Measurements from ENCODE around the gene DEFB131A.
"Not testable (repeated sequence)": the region's sequence is repeated elsewhere in the genome, so short reads cannot be mapped to it uniquely, and the experiment has no call there.

The DEFB131A gene

GRCh38 chr4:9444114-9444513, at the start of gene DEFB131A:
Gene DEFB131A, plus strand, starts transcription at chr4:9444414. Its CDS starts 120 bp downstream, at chr4:9444534.
- not testable (repeated sequence) for DNase-seq (ENCODE audit: low read depth)

- not testable (repeated sequence) for DNase-seq (ENCODE audit: low read depth)
Observed at GRCh38 chr4:9405774-9406173, 38.4 kb upstream of the DEFB131A start.

GRCh38 chr4:9406491-9406890, 37.7 kb upstream of the DEFB131A start:
- DNase-seq (ENCODE audit: low read depth) = not testable (repeated sequence)

GRCh38 chr4:9409793-9410192, 34.4 kb upstream of the DEFB131A start:
- no peak for DNase-seq (ENCODE audit: low read depth)

GRCh38 chr4:9421884-9422455, 22.2 kb upstream of the DEFB131A start:
- not testable (repeated sequence) for DNase-seq (ENCODE audit: low read depth)

- not testable (repeated sequence) for DNase-seq (ENCODE audit: low read depth)
Observed at GRCh38 chr4:9425916-9426315, 18.3 kb upstream of the DEFB131A start.

GRCh38 chr4:9430061-9430460, 14.2 kb upstream of the DEFB131A start:
- DNase-seq (ENCODE audit: low read depth) = not testable (repeated sequence)

- DNase-seq (ENCODE audit: low read depth) = not testable (repeated sequence)
Observed at GRCh38 chr4:9433320-9433719, 10.9 kb upstream of the DEFB131A start.

- not testable (repeated sequence) for DNase-seq (ENCODE audit: low read depth)
Observed at GRCh38 chr4:9436728-9437127, 7.5 kb upstream of the DEFB131A start.

- DNase-seq (ENCODE audit: low read depth) = not testable (repeated sequence)
Observed at GRCh38 chr4:9442355-9442754, 1.9 kb upstream of the DEFB131A start.

- DNase-seq (ENCODE audit: low read depth) = not testable (repeated sequence)
Observed at GRCh38 chr4:9444681-9445080, 467 bp downstream of the DEFB131A start.

GRCh38 chr4:9452251-9452650, 8.0 kb downstream of the DEFB131A start:
- DNase-seq (ENCODE audit: low read depth) = not testable (repeated sequence)

GRCh38 chr4:9454284-9454683, 10.1 kb downstream of the DEFB131A start:
- not testable (repeated sequence) for DNase-seq (ENCODE audit: low read depth)

- not testable (repeated sequence) for DNase-seq (ENCODE audit: low read depth)
Observed at GRCh38 chr4:9455046-9455445, 10.8 kb downstream of the DEFB131A start.

GRCh38 chr4:9479466-9479865, 35.3 kb downstream of the DEFB131A start:
- not testable (repeated sequence) for DNase-seq (ENCODE audit: low read depth)

- not testable (repeated sequence) for DNase-seq (ENCODE audit: low read depth)
Observed at GRCh38 chr4:9480066-9480465, 35.9 kb downstream of the DEFB131A start.

- not testable (repeated sequence) for DNase-seq (ENCODE audit: low read depth)
Observed at GRCh38 chr4:9482871-9483270, 38.7 kb downstream of the DEFB131A start.

GRCh38 chr4:9483682-9484081, 39.5 kb downstream of the DEFB131A start:
- not testable (repeated sequence) for DNase-seq (ENCODE audit: low read depth)

- not testable (repeated sequence) for DNase-seq (ENCODE audit: low read depth)
Observed at GRCh38 chr4:9486880-9487279, 42.7 kb downstream of the DEFB131A start.

GRCh38 chr4:9488796-9489195, 44.6 kb downstream of the DEFB131A start:
- DNase-seq (ENCODE audit: low read depth) = not testable (repeated sequence)

GRCh38 chr4:9490496-9490895, 46.3 kb downstream of the DEFB131A start:
- not testable (repeated sequence) for DNase-seq (ENCODE audit: low read depth)

GRCh38 chr4:9490986-9491385, 46.8 kb downstream of the DEFB131A start:
- not testable (repeated sequence) for DNase-seq (ENCODE audit: low read depth)

GRCh38 chr4:9493589-9493988, 49.4 kb downstream of the DEFB131A start:
- DNase-seq (ENCODE audit: low read depth) = not testable (repeated sequence)
